Keratinocyte (primary cell): ENCODE measurements around the gene ATF4.

Experiments
- EZH2 ChIP-seq: IDR thresholded peaks from one replicate; pipeline ENCODE4 v1.6.1; 2012; ENCODE audit warnings: inconsistent platforms, mild to moderate bottlenecking, low read length, moderate library complexity
- TF ChIP-seq, protein P1 (sequence below), 3 experiments: IDR thresholded peaks in 1 of 3; conservative IDR thresholded peaks in 1 of 3; optimal IDR thresholded peaks in 1 of 3; 2 replicates in 2 of 3; 3 replicates in 1 of 3; pipeline versions ENCODE3 to v1.5.1; 2011; ENCODE audit warnings: low read length in 3 of 3, mild to moderate bottlenecking in 3 of 3, moderate library complexity in 2 of 3, control low read depth in 1 of 3, inconsistent platforms in 1 of 3; ENCODE audit not compliant: insufficient read depth in 2 of 3; ENCODE audit errors: extremely low read depth in 1 of 3

DNA sequence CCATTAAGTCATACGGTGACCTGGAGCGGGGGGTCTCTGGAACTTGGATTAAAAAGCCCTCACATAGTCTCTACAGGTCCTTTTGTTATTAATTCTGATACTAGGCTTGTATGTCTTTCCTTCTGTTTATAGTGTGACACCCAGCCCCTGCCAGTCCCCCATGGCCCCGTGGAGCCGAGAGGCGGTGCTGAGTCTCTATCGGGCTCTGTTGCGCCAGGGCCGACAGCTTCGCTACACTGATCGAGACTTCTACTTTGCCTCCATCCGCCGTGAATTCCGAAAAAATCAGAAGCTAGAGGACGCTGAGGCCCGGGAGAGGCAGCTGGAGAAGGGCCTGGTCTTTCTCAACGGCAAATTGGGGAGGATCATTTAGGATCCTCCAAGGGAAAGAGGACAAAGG lies 16.3 kb upstream of the ATF4 start:
- TF ChIP-seq, protein P1, sequence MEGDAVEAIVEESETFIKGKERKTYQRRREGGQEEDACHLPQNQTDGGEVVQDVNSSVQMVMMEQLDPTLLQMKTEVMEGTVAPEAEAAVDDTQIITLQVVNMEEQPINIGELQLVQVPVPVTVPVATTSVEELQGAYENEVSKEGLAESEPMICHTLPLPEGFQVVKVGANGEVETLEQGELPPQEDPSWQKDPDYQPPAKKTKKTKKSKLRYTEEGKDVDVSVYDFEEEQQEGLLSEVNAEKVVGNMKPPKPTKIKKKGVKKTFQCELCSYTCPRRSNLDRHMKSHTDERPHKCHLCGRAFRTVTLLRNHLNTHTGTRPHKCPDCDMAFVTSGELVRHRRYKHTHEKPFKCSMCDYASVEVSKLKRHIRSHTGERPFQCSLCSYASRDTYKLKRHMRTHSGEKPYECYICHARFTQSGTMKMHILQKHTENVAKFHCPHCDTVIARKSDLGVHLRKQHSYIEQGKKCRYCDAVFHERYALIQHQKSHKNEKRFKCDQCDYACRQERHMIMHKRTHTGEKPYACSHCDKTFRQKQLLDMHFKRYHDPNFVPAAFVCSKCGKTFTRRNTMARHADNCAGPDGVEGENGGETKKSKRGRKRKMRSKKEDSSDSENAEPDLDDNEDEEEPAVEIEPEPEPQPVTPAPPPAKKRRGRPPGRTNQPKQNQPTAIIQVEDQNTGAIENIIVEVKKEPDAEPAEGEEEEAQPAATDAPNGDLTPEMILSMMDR (optimal IDR thresholded peaks at IDR 0.05 in 1 of 3, IDR thresholded peaks at IDR 0.05 in 1 of 3, conservative IDR thresholded peaks at IDR 0.05 in 1 of 3; ENCODE audit: extremely low read depth in 1 of 3, insufficient read depth in 2 of 3, low read length in 3 of 3): no peak
- TF ChIP-seq EZH2: no peak
